Suprapubic skin (tissue), 4 donors: ENCODE data around the gene PIGR.

Experiments used
- EP300 ChIP-seq: sonication (generic); formaldehyde crosslinking; IDR thresholded peaks from one replicate; pipeline ENCODE4 v1.6.1; 2017; ENCODE audit warnings: antibody characterized with exemption
- POLR2A ChIP-seq, 2 donors: fragments of 450-650 bp; IDR thresholded peaks; one replicate each; pipeline ENCODE4 v1.6.1; 2017; ENCODE audit warnings: antibody characterized with exemption in 2 of 2, mild to moderate bottlenecking in 2 of 2, moderate library complexity in 2 of 2
- POLR2AphosphoS5 ChIP-seq, 3 donors: sonication (generic); formaldehyde crosslinking; IDR thresholded peaks; one replicate each; pipeline ENCODE4 v1.6.1; 2017; ENCODE audit warnings: antibody characterized with exemption in 3 of 3
- TF ChIP-seq, protein P1 (sequence below), 2 donors: fragments of 200-600 bp in 1 of 2; fragments of 450-650 bp in 1 of 2; sonication (generic) in 1 of 2; IDR thresholded peaks; one replicate each; pipeline ENCODE4 v1.5.1; 2016 to 2019; ENCODE audit warnings: antibody characterized with exemption in 2 of 2, mild to moderate bottlenecking in 1 of 2, moderate library complexity in 1 of 2

DNA sequence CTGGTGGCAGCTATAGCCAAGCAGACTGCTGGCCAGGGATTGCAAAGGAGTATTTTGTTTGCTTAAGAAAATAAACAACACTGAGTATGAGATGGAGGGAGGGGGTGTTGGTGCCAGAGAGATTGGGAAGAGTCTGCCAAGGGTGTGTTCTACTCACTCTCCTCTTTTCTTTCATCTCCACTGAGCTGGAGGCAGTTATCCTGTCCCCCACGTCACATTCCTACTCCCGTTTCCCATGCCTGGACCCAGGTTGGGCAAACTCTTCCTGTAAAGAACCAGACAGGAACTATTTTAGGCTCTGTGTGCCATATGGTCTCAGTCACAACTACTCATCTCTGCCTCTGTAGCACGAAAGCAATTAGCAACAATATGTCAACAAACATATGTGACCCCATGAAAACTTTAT lies 50.4 kb downstream of the PIGR start:
- no peak for TF ChIP-seq EP300
- TF ChIP-seq, protein P1, sequence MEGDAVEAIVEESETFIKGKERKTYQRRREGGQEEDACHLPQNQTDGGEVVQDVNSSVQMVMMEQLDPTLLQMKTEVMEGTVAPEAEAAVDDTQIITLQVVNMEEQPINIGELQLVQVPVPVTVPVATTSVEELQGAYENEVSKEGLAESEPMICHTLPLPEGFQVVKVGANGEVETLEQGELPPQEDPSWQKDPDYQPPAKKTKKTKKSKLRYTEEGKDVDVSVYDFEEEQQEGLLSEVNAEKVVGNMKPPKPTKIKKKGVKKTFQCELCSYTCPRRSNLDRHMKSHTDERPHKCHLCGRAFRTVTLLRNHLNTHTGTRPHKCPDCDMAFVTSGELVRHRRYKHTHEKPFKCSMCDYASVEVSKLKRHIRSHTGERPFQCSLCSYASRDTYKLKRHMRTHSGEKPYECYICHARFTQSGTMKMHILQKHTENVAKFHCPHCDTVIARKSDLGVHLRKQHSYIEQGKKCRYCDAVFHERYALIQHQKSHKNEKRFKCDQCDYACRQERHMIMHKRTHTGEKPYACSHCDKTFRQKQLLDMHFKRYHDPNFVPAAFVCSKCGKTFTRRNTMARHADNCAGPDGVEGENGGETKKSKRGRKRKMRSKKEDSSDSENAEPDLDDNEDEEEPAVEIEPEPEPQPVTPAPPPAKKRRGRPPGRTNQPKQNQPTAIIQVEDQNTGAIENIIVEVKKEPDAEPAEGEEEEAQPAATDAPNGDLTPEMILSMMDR (IDR thresholded peaks at IDR 0.05): no peak
- TF ChIP-seq POLR2A (IDR thresholded peaks at IDR 0.05): no peak
- TF ChIP-seq POLR2AphosphoS5 (IDR thresholded peaks at IDR 0.05): no peak
